Left ventricle myocardium superior (tissue), 1 donor: ENCODE results near the gene ELAVL3. TPM values are rescaled to one million over a fixed set of nuclear protein-coding genes. Genes with fewer than 3 reads are reported as not detected.

Source experiments
- ATAC-seq: fragments of 200-7000 bp; cut with Tn5 transposase; one replicate; pipeline ENCODE4 v1.9.1; 2020; ENCODE audit warnings: mild to moderate bottlenecking, moderate library complexity
- DNase-seq: peaks from one replicate; pipeline ENCODE4 v3.0.0-alpha.2; 2020
- intact Hi-C: fragments of 100-400 bp; cut with micrococcal nuclease; formaldehyde crosslinking; loops from one replicate; pipeline ENCODE4 v1.11.0; 2022
- long read RNA-seq: library from polyadenylated mRNA; unstranded; transcript quantifications from one replicate; pipeline ENCODE4 v2.0.0, GENCODE V29; 2021
- total RNA-seq: library from RNA; stranded (reverse); fragmentation: NEBNext Ultra II Directional; extraction: Animal tissue kit (Norgen Biotek cat#: 25700); gene quantifications from one replicate; pipeline ENCODE4 v1.2.1, GENCODE V29; 2021
- donor health status: DM: no; HTN: yes; CAD: no; lungs with severe emphysema.

Gene ELAVL3
- 0.84 TPM for total RNA-seq
- long read RNA-seq, partial matches to known transcripts, result 1 of 1 reads
- long read RNA-seq, other reads (novel, unspliced or antisense), result 0 of 1 reads

DNA sequence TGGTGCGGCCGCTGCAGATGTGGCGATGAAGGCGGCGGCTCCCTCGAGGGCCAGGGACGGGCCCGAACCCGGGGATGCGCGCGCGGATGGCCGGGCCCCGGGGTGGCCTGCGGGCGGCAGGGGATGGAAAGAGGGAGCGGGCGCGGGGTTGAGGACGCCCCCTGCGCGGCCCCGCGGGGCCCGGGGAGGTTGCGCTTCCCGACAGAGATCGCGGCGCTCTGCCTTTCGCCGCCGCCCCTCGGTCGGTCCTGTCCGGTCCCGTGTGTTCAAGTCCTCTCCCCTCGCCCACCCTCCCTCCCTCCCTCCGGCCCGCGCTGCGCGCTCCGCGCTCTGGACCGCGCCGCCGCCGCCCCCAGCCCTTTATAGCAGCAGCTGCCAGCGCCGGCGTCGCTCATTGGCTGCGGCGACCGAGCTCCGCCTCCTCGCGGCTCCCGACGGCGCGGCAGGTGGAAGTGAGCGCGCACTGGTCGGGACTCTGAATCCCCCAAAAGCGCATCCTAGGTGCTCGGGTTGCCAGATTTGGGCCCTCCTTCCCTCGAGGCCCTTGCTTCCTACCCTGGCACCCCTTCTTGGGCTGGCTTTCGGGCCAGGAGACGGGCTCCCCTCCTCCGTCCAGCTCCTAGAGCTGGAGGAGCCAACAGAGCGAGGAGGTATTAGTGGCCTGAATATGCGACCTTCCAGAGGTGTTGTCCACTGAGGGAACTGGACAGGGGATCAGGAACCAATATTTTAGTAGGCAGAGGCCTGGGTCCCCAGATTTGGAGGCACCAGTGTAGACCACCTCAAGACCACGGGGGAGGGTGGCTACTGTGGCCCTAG, at the start of gene ELAVL3:
Gene ELAVL3, minus strand, starts transcription at position 332 of the 819 bp plus-strand sequence. CDS start 438 bp downstream, outside the sequence.
- no peak for ATAC-seq
- DNase-seq, result no peak
- intact Hi-C loops, result no loop called here

DNA sequence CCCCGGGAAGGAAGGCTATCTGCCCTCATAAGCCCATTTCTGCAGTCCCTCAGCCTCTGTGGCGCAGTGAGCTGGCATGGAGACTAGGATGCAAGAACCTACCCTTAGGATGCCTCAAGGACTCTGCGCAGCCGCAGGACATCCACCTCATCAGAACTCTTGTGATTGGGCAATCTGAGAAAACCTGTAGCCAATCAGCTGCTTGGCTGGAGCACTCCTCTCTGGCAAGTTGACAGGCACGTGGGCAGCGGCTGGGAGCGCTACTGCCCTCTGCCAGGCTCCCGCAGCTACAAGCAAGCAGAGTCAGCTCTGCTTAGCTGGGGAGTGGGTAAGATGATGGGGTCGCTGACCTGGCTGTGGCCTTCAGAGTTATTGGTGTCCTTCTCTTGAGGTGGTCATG, 49.6 kb upstream of the ELAVL3 start:
- intact Hi-C loops, result no loop called here
- DNase-seq (peak; percentile 83), ATAC-seq (peak; percentile 54)

DNA sequence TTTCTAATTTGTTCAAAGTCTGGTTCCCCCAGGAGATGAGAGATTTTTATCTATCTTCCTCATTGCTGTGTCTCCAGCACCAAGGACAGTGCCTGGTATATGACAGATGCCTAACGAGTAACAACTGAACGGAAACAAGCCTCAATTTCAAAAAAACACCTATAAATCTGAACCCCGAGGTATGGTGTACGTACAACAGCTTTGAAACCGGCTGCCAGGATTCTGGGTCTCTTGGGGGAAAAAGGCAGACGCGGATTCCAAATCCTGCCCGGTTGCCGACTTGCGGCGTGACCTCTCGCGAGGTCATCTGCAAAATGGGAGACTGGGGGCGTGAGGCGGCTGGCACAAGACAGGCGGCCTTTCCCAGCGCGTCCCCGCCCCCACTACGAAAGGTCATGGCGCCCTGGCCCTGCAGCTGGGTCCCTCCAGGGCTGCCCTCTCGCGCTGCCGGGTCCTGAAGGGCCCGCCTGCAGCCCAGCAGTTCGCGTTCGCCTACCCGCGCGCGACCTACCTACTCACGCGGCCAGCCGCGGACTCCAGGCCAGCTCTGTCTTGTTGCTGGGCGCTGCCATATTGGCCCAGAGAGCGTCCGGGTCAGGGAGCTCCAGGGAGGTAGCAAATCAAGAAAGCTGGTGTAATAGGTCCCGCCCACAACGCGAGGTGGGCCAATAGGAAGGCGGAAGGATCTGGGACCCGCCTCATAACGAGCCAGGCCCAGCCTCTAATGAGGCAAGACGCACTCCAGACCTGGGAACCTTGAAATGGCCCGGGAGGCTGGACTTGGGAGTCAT, 47.9 kb upstream of the ELAVL3 start, which contains the start of gene ECSIT:
Gene ECSIT, minus strand, starts transcription at position 584 of the 791 bp plus-strand sequence. CDS start 9,964 bp downstream, outside the sequence.
- intact Hi-C loops, result no loop called here
- DNase-seq (peak; percentile 98), ATAC-seq (peak; percentile 98)

DNA sequence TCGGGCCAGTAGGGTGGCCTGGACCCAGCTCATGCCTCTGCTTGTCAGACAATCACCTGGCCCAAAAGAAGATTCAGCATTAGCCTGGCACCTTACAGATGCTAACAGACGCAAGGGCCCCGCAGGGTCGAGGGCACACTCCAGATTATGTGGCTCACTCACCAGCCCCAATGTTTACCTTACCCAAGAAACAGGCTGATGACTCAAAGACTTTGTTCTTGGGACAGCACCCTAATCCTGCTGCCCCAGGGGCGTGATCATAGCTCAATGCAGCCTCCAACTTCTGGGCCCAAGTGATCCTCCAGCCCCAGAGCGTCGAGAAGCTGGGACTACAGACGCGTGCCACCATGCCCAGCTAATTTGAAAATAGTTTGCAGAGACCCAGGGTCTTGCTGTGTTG, 38.3 kb upstream of the ELAVL3 start:
- ATAC-seq (no peak), DNase-seq (no peak)
- intact Hi-C loops, result no loop called here

- intact Hi-C loops, result no loop called here
- ATAC-seq (no peak), DNase-seq (no peak)
These were observed 33.1 kb upstream of the ELAVL3 start for GRCh38 chr19:11513946-11514345.

DNA sequence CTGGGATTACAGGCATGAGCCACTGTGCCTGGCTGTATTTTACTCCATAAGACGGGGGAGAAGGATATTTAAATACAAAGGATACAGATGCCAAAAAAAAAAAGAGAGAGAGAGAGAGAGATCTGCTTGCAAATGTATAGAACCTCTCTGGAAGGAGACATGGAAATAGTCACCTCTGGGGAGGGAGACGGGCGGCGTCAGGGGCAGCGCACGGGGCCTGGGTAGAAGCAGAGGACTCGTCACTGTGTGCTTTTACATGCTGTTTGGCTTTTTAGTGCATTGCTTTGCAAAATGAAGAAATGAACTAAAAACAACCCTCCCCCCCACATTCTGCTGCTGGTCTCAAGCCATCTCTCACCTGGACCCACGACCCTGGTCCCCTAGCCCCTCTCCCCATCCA, 29.6 kb upstream of the ELAVL3 start:
- no peak for ATAC-seq
- DNase-seq, result no peak
- intact Hi-C loops, result no loop called here

- no peak for ATAC-seq
- DNase-seq, result no peak
- intact Hi-C loops, result no loop called here
These were observed 26.7 kb upstream of the ELAVL3 start for GRCh38 chr19:11507370-11508078.

DNA sequence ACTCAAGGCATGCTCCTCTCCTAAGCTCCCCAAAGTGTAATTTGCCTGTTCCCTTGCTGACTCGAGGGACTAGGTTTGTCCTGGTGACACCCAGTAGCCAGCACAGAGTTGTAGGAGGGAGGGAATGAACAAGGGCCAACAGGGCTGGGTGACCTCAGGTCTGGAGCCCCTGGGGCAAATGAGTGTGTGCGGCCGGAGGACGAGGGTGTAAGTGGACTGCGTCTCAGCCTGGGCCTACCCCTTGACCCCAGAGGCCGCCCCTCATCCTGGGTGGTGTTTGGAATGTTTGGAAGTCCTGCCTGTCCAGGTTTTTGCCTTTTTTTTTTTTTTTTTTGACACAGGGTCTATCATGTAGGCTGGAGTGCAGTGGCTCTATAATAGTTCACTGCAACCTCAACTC, 26.1 kb upstream of the ELAVL3 start:
- no peak for ATAC-seq
- DNase-seq, result no peak
- intact Hi-C loops, result no loop called here

DNA sequence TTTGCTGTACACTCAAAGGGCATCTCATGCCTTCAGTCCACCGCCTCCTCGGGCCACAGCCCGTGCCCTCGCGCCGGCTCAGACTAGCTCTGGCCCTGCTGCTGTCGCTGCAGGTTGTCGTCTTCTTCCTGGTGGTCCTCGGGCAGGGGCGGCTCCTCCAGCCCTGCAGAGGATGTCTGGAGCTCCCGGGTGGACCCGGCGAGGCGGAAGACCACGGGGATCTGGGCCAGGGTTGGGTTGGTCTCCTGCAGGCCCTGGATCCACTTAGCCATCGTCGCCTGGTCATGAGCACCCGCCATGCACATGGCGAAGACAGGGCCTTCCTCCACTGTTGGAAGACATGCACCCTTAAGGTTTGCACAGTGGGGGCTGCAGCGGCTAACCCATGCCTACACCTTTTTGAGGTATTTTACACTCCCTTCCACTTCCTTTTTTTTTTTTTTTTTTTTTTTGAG, 25.3 kb upstream of the ELAVL3 start:
- no peak for DNase-seq
- ATAC-seq, result peak; percentile 19
- intact Hi-C loops, result no loop called here

DNA sequence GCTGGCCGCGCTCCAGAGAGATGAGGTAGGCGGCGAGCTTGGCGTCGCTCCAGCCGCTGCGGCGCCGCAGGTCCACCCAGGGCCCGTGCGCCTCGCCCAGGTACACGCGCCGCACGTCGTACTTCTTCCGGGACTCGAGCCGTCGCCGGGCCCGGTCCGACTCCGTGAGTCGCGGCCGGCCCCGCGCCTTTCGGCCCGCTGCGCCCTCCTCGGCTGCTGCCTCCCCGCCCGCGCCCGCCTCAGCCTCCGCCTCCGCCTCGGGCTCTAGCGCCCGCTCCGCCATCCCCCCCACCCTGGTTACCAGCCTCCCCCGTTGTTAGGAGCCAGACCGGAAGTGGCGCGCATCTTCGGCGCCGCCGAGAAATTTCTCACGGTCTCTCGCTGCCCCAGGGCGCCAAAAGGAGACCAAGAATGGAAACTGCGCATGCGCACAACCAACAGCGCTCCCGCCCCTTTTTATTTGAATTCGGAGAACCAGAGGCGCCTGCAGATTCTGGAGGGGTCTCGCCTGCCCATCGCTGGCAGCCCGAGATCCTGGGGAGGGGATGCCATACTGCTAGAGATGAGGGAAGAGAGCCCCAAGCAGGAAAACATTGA, 24.8 kb upstream of the ELAVL3 start, which contains the start of gene ZNF653:
Gene ZNF653, minus strand, starts transcription at position 336 of the 597 bp plus-strand sequence. Its CDS starts 53 bp downstream, at position 283.
- intact Hi-C loops, result no loop called here
- ATAC-seq, result peak; percentile 85
- DNase-seq, result peak; percentile 95

GRCh38 chr19:11505032-11505503, 24.2 kb upstream of the ELAVL3 start:
- DNase-seq (peak; percentile 99), ATAC-seq (peak; percentile 95)
- intact Hi-C loops, result no loop called here

DNA sequence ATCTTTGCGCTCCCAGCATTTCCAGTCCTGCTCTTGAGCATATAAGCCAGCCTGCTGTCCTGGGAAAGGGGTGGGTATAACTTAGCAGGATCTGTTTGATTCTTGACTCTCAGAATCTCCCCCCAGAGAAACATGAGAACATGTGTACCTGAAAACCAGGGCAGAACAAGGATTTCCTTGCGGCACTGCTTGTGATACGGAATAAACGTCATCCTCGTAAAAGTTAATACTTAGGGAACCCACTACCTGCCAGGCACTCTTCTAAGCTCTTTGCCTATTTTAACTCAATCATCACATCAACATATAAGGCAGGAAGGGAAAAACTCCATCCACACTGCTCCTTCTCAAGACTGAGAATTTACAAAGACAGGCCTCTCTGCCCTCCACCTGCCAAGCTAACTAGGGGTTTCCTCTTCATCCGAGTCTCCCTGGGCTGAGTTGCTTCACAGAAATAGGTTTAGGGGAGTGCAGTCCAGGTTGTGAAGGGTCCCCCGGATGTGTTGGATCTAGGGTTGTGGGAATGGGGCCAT, 23.7 kb upstream of the ELAVL3 start:
- ATAC-seq (no peak), DNase-seq (no peak)
- intact Hi-C loops, result no loop called here

- DNase-seq, result no peak
- intact Hi-C loops, result no loop called here
- ATAC-seq, result no peak
These were observed 19.1 kb upstream of the ELAVL3 start for GRCh38 chr19:11499890-11500420.

DNA sequence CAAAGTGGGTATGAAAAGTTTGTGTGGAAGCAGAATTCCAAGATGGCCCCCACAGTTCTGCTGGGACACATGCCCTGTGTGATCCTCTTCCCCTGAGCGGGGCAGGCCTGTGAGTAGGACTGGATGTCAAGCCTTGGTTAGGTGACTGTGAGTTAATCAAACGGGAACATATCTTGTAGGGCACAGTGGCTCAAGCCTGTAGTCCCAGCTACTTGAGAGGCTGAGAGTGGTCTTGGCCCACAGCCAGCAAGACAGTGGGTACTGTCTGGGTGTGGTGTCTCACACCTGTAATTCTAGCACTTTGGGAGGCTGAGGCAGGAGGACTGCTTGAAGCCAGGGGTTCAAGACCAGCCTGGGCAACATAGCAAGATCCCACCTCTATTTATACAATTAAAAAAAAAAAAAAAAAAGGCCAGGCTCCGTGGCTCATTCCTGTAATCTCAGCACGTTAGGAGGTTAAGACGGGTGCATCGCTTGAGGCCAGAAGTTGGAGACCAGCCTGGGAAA, 18.4 kb upstream of the ELAVL3 start:
- intact Hi-C loops, result no loop called here
- DNase-seq, result no peak
- ATAC-seq, result no peak

DNA sequence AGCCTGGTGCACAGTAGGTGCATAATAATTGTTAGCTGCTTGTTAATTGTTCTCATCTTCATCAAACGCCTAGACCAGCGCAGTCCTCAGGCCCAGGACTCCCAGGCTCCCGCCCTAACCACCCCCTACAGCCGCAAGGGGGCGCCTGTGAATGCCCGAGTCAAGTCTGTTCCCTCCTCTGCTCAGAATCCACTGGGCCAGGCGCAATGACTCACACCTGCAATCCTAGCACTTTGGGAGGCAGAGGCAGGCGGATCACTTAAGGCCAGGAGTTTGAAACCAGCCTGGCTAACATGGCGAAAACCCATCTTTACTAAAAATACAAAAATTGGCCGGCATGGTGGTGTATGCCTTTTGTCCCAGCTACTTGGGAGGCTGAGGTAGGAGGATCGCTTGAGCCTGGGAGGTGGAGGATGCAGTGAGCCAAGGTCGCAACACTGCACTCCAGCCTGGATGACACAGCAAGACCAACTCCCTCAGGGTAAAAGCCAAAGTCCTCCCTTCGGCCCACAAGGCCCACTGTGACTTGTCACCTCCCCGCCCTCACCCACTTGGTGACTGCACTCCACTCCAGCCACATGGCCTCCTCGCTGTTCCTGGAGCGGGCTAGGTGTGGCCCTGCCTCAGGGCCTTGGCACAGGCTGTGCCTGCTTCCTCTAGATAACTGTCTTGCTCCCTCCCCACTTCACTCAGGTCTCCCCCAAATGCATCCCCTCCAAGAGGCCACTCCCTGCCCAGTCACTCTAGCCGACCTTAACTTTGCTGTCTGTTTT, 15.7 kb upstream of the ELAVL3 start:
- intact Hi-C loops, result no loop called here
- peak; percentile 76 for DNase-seq
- ATAC-seq, result peak; percentile 66

DNA sequence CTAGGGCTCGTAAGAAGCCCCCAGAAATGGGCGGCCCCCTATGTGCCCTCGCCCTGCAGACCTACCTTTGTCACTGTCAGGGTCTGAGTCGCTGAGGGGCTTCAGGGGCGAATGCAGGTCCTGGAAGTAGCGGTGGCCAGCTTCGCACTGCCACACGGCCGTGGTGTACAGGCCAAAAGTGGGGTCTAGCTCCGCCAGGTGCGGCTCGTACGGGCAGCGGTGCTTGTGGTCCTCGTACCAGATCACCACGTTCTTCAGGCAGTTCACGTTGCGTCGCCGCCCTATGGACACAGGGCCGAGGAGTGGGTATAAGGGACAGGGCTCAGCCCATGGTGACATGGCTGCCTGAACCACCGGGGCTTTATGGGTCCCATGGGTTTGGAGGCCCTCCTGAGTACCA, 15.0 kb upstream of the ELAVL3 start:
- intact Hi-C loops, result no loop called here
- DNase-seq (no peak), ATAC-seq (no peak)

DNA sequence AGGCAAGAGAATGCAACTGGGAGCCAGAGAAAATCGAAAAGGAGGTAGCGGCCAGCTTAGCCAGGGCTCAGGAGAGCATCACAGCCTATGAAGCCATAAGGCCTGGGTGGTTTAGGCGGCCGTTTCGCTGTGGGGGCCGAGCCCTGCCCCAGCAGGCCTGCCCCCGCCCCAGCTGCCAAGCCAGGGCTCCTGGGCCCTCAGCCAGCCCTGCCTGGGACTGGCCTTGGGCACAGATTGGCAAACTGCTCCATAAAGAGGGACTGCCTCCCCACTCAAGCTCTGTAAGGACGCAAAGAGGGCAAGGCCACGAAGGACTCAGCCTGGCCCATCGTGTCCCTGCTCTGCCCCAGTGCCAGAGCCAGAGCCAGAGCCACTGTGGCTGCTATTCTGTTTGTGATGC, 14.6 kb upstream of the ELAVL3 start:
- intact Hi-C loops, result no loop called here
- DNase-seq (no peak), ATAC-seq (no peak)
